Activated CD8-positive, alpha-beta memory T cell treated with anti-CD3 and anti-CD28 coated beads for 48 hours (primary cell): ENCODE data around the gene ATP1B1.

Experiments used
- DNase-seq, 3 experiments: peaks; one replicate each; pipeline ENCODE4 v3.0.0-alpha.2; 2020; ENCODE audit warnings: low read depth in 2 of 3, low spot score in 2 of 3

Gene ATP1B1

DNA sequence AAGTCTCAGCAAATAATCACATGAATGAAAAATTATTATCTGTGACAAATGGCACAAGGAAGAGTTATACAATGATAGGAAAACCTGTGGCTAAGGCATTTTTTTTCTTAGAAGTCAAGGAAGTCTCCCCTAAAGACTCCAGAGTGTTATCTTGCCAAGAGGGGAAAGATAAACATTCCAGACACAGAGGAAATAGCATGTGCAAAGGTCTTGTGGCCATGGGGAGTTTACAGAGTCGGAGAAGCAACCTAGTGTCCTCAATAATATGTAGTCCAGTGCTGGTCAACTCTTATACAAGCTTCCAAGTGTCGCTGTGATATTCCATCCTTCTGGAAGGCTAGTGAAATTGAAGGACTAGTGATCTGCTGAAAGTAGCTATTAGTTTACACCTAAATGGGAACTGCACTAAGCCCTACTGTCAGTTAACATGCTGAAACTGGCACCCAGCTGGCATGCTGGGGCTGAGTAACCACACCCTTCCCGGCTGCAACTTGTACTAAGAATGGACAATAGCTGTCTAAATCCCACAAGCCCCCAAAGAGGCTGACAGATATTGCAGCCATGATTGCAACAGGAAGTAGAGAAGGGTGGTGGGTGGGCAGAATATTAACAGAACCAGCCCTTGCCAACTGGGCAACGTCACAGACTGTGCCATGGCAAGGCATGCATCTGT lies 11.5 kb upstream of the ATP1B1 start:
- no peak for DNase-seq

DNA sequence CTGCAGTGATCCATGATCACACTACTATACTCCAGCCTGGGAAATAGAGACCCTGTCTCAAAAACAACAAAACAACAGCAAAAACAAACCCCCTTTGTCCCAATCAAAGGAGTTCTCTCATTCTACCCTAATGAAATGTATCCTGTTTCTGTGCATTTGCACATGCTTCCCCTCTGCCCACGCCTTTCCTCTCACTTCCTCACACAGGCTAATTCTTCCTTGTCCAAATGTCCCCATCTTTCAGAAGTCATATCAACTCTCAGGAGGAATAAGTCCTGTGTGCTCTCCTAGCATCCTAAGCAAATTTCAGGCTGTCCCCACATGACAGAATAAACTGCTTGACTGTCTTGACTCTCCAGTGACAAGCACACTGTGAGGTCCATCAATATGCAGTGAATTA lies 8.1 kb upstream of the ATP1B1 start:
- no peak for DNase-seq

DNA sequence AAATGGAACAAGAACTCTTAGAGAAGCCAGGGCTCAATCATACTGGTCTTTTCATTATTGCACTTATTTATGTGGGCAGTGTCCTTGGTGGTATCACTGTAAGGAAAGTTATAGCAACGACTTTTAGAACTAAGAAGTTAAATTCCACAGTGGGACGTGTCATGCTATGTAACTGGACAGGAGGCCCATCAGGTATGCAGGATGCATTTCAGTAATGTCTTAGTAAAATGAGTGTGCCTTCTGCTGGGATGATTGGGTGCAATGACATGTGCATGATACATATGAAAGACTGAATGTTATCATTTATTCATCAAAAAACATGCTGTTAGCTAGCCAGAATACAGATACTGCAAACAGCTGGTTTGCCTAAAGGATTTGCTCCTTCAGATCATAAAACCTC lies 6.9 kb upstream of the ATP1B1 start:
- no peak for DNase-seq

DNA sequence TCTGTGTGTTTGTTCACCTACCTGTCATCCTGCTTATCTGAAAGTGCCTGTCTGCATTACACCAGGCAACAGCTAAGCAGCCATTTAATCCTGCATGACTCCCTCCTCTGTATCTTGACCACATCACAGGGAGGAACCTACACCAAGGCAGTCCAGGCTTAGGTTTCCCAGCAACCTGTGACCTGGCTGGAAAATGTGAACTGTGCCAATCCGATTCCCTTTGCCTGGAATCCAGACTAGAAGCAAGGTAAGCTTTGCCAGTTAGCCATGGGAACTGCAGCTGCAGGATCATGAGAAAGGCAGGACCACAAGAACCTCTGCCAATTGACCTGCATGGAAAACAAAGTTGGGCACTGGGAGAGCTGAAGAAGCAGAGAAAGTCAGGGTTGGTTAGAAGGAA lies 6.3 kb upstream of the ATP1B1 start:
- DNase-seq, result no peak

DNA sequence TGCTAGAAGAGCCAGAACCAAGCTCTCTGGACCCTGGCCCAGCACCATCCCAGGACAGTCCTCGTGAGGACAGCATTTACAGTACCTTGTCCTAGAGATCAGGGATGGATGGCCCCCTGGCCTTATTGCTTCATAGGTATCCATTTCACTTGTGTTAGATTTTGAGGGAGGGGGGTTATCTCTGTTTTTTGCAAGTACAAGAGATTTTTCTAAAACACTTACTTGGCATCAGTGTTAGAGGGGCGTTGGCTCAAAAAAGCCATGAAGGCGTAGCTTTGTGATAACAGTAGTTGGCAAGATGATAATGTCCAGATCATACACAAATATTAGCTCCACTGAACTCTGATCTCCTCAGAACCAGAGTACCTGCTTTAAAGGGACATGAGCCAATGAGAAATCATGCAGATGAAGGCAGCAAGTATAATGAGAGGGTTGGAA lies 5.8 kb upstream of the ATP1B1 start:
- no peak for DNase-seq

DNA sequence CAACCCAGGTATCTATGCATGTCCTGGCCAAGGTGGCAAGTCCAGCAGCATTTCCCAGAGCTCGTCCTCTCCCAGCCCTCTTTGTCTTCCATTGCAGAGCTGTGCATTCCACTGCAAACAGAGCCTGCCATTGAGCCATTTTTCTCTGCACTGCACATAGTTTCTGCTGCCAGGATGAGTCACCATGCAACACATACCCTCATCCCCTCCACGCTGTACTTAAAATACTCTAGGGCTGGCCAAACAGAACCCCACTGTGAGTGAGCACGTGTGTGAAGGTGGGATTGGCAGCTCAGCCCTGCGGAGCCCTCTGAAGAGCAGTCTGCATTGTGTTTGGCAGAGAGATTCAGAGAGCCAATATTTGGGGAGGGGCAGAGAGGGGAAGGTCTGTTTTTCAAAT lies 3.9 kb upstream of the ATP1B1 start:
- DNase-seq, result no peak

DNA sequence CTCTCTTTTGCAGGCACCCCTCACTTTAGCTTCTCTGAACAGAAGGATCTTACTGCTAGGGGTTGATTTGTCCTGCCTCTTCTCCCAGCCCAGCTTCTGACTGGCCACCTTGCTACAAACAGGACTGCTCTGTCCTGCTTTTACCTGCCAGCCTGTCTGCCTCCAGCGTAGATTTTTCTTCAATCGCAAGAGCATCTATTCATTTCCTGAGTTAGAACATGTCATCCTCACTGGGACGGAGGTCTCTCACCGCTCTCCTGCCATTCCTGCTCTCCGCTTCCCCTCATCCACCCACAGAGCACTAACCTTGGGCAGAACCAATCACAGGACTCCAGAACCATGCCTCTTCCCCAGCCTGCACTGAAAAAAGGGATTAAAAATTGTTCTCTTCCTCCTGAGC lies 3.5 kb upstream of the ATP1B1 start:
- DNase-seq, result no peak

DNA sequence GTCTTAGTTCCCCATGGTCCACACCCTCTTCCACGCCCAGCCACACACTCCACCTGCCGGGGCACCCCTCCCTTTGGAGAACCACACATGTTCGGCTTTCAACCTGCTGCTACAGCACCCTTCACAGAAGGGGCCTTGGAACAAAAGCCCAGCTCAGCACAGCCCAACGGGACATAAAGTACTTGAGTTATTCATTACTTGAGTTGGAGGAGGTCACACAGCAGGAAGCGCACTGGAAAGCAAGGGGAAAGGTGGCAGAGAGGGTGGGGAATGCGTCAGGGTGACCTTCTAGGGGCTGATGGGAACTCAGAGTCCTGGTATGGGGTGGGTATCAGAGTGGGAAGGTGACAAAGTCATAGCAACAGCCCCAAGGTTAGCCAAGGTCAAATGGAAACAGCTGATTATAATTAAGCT lies 3.0 kb upstream of the ATP1B1 start:
- DNase-seq, result no peak

DNA sequence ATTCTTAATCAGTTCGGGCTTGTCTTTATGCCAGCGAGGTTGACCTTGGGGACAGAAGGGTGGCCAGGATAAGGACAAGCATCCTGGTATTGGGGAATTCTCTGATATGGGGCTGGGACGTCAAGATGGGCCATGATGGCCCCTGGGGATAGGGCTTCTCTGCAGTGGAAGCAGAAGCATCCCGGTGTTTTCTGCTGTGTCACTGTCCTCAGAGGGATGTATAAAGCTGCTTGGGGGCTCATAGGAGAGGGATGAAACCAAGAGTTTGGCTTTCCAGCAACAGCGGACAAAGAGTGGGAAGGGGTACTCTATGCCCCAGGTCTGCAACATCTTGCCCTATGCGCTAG lies 1.4 kb upstream of the ATP1B1 start:
- no peak for DNase-seq

DNA sequence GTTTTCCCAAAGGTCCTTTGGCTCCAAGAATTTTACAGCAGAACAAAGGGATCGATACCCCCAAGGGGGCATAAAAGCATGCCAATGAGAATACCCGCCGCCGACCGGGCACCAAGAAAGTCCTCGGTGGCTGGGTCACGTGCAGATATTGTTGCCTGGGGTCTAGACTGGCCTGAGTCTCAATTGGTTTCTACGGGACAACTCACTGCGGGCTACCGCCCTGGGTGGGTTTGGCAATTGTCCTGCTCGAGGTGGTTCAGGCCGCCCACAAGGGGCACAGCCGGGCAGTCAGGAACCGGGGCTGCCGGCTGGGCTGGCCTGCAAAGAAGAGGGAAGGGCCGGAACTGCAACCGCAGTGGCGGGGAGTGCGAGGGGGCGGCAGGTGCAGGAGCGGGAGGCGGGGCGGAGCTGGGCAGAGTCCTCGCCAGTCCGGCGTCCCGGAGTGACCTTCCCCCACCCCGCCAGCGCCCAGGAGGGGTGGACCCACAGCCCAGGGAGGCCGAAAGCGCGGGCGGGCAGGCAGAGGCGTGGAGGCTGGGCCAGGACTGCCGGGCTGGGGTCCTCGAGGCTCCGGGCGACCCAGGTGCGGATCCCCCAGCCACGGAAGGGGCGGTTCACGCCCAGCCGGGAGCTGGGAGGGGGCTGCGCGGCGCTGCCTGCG lies 926 bp upstream of the ATP1B1 start:
- peak in 1 of 3 experiments; percentile 11 for DNase-seq

DNA sequence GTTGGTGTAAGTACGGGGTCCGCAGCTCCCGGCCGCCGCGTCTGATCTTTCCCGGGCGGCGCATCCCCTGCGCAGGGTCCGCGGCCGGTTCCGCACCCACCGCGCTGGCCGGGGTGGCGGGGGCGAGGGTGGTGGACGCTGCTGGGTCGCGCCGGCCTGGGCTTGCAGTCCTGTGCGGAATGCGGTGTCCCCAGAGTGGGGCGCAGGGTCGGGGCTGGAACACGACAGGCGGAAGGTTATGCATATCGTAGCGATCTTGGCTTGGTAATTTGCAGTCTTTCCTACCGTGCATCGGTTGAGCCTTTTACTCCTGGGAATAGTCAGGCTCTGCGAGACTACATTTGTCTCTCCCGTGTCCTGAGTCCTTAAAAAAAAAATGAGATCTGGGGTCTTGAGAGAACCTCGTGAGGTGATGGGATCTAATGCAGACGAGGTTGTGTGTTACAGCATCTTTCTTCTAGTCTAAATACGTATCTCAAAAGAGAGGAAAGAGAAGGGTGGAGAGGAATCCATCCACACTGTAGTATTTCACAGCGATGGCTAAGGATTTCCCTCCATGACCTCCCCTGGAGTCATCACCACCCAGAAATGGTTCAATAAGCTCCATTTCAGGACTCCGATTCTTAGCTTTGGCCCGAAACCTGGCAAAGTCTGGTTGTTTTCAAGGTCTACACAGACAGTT lies 572 bp downstream of the ATP1B1 start:
- DNase-seq, result no peak

DNA sequence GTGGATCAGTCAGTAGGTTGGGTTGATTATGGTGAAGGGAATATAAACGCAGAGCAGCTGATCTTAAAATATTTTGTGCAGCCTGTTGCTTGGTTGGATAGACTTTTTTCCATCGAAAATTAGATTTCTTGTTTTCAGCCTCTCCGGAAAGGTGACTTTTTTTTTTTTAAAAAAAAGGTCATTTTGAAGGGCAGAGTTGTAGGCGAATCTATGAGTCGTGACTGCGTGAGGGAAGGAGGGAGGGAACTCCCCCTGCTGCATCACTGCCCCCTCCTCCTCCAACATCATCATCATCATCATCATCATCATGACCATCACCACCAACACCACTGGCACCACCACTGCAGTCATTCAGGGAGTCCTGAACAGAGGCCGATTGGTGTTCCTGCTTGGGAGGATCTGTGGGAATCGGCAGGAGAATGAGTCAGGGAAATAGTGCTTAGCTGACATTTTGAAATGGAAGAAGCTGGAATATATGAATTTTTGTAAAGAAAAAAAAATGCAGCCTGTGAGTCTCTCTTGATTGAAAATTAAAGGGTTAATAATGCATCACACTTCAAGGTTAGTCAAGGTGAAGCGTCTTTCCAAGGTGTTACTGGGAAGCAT lies 1.2 kb downstream of the ATP1B1 start:
- DNase-seq, result no peak

DNA sequence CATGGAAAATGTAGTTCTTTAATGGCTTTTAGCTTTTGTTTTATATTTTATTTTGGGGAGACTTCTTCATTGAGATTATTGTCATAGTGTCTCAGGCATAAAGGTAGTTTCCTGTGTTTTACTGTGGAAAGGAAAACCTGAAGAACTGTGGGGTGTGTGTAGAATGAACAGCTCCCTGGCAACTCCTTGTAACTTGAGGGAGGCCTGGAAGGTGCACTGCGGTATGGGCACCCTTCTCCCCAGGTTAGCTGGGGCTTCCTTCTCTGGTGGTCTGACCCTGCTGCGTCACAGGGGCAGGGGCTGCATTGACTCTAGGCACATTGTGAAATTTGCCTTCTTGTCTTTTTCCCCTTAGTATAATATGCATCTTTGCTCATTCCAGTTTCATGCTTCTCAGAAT lies 1.7 kb downstream of the ATP1B1 start:
- no peak for DNase-seq

DNA sequence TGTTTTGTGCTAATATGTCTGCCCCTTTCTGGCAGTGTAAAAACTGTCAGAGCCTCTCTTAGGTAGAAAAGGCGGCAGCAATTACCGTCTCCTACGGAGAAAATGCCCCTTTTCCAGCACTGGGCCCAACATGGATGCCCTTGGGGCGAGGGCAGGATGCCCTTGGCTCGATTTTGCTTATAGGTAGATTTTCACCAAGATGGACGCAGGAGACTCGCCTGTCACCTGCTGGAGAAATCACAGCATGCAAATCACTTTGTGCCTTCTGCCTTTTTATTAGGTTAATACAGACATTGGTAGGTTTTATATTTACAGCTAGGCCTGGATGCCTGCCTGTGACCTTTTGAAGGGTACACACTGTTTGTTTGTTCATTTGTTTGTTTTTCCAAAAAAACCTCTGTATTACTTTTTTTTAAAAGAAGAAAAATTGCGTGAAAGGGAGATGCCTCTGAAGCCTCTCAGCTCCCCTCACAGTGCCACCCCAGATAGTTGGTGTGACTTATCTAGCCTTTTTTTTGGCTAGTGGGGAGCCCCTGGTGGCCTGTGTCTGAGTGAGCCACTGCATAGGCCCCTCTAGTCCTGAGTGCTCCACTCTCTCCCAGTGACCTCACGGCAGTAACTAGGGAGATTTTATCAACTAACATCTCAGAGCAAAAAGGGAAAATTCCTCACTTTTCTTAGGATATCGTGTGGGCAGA lies 2.5 kb downstream of the ATP1B1 start:
- no peak for DNase-seq

DNA sequence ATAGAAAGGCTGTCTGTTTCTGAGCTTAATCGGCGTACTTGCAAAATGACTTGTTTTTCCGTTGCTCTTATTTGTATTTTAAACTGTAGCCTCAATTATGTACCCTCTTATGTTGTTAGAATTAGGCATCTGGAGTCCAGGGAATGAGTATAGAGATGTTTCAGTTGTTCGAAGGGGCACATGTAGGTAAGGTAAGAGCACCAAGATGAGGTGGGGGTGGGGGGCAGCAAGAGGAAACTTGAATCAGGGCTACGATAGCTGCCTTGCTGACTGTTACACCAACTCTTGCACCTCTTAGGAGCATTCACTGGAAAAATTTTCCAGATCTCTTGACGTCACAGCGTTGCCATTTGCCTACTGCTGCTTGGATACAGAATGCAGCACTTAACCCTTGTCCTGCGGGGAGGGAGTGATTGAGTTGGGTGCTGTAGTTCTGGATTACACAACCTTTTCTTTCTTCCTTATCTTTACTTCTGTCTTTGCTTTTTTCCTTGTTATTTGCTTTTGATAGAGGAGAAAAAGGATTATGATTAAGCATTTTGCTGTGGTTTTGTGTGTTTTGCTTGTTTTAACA lies 3.2 kb downstream of the ATP1B1 start:
- DNase-seq, result no peak

DNA sequence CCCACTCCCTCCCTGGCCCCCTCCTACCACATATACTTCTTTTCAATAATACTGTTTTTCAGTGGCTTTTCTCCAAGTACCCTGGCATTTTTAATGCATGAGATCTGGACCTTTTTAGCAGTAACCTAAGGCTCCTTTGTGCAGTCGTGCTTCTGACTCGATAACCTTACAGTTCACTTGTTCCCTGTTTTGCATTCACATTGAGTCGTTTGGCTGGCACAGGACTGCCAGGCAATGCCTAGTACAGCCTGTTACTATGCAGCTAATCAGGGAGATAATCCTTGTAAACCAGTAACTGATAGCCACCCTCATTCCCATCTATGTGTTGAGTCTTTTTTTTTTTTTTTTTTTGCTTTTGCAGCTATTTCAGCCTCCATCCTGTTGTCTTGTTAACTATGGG lies 3.7 kb downstream of the ATP1B1 start:
- no peak for DNase-seq

DNA sequence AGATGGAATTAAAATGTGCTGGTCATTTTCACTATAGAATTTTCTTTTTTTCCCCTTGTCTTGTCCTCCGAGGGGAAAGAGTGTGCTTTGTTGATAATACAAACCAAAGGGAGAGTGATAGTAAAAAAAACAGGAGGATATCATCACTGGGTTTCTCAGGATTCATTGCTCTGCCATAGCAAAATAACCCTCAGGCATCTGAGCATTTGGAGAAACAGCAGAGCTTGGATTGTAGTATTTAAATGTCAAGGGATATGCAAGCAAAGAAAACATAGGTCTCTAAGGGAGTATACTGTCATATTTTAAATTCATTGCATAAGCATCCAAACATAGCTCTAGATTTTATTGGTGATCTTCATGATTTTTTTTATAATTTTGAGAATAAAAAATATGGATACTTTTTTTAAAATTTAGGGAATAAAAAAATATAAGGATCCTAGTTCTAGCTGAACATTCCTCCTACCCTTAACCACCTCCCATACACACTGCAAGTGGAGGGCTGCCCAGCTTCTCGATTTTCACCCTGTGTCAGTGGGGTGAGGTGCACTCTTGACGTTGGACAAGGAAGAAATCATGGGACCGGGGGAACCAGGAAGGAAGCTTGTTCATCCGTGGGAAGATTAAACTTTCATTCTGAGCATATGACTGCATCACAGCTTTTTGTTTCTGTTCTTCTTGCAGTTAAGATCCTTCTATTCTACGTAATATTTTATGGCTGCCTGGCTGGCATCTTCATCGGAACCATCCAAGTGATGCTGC lies 4.4 kb downstream of the ATP1B1 start:
- no peak for DNase-seq

DNA sequence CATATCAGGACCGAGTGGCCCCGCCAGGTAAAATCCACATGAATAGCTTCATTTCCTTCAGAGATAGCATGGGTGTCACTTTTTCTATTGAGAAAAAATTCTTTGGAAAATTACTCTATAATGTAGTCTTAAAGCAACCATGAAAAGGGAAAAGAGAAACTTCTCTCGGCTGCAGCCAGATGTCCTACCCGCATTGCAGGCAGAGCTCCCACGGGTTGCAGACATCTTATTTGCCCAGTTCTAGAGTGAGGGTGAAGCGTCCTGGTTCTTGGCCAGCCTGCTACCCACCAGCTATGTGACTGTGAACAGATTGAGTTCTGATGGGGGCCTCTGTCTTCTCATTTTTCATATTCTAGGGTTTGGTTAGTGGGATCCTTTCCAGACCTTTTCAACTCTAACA lies 5.0 kb downstream of the ATP1B1 start:
- no peak for DNase-seq

DNA sequence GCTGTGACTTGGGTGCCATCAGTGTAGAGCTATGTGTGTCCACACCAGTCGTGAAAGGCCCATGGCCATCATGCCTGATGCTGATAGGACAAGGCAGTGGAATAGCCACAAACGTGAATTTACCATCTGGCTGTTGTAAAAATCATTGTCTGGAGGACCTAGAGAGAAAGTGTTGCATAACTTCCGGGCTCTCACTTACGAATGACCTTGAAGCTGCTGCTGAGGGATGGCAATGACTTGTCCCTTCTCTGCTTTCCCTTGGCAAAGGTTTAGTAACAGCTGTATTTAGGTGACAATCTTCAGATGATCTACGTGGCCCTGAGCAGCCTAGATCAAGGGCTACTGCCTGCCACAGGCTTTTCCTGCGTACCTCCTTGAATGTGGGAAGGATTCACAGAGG lies 5.8 kb downstream of the ATP1B1 start:
- DNase-seq, result no peak

DNA sequence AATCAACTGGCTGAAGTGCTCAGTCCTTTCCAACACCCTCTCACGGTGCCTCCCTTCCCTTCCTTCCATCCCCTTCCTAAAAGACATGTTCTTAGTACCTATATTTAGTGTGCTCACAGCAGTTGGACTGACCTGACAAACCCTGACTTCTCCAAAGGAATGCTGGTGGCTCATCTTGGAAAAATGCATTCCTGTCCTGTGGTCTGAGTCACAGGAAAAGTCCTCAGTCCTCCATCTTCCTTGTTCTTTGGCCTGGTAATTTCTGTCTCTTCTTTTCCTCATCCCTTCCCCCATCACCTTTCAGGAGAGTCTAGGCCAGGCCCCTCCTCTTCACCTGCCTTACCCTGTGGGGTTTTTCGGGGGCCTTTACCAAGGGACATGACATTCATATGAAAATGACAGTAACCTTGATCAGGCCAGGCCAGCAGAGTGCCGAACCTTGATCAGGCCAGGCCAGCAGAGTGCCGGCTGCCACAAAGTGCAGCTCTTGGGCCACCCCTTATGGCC lies 7.2 kb downstream of the ATP1B1 start:
- no peak for DNase-seq
